ENCODE results near the gene ATOH8. TPM values are rescaled to one million over a fixed set of nuclear protein-coding genes. Genes with fewer than 3 reads are reported as not detected.

Gene ATOH8
- polyA plus RNA-seq, 2 of the 4 experiments (the other 2 are of a cell fraction), result 1.8 to 20.0 TPM

- TF ChIP-seq HEYL (CRISPR knock-in tag; IDR thresholded peaks at IDR 0.05), result no peak
- TF ChIP-seq CHD4 (IDR thresholded peaks at IDR 0.05; ENCODE audit: borderline replicate concordance), result no peak
- no peak for TF ChIP-seq EHMT2 (IDR thresholded peaks at IDR 0.05; ENCODE audit: low read depth)
- TF ChIP-seq E2F6 (IDR thresholded peaks at IDR 0.05; ENCODE audit: borderline replicate concordance, low read depth), result peak; percentile 58; the same call in 1 of the 2 replicates
- no peak for TF ChIP-seq FOSB (CRISPR knock-in tag; IDR thresholded peaks at IDR 0.05)
- TF ChIP-seq TFCP2L1 (CRISPR knock-in tag; IDR thresholded peaks at IDR 0.05), result no peak
- TF ChIP-seq RAD21 (conservative IDR thresholded peaks at IDR 0.05 in 1 of 2, IDR thresholded peaks at IDR 0.05 in 1 of 2), result peak; percentile 51 to 63
- TF ChIP-seq, protein P1, sequence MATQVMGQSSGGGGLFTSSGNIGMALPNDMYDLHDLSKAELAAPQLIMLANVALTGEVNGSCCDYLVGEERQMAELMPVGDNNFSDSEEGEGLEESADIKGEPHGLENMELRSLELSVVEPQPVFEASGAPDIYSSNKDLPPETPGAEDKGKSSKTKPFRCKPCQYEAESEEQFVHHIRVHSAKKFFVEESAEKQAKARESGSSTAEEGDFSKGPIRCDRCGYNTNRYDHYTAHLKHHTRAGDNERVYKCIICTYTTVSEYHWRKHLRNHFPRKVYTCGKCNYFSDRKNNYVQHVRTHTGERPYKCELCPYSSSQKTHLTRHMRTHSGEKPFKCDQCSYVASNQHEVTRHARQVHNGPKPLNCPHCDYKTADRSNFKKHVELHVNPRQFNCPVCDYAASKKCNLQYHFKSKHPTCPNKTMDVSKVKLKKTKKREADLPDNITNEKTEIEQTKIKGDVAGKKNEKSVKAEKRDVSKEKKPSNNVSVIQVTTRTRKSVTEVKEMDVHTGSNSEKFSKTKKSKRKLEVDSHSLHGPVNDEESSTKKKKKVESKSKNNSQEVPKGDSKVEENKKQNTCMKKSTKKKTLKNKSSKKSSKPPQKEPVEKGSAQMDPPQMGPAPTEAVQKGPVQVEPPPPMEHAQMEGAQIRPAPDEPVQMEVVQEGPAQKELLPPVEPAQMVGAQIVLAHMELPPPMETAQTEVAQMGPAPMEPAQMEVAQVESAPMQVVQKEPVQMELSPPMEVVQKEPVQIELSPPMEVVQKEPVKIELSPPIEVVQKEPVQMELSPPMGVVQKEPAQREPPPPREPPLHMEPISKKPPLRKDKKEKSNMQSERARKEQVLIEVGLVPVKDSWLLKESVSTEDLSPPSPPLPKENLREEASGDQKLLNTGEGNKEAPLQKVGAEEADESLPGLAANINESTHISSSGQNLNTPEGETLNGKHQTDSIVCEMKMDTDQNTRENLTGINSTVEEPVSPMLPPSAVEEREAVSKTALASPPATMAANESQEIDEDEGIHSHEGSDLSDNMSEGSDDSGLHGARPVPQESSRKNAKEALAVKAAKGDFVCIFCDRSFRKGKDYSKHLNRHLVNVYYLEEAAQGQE (IDR thresholded peaks at IDR 0.05), result no peak
- no peak for TF ChIP-seq RFX5 (IDR thresholded peaks at IDR 0.05)
- TF ChIP-seq POLR2A (IDR thresholded peaks at IDR 0.05; ENCODE audit: low read length), result no peak
- peak; percentile 100 for TF ChIP-seq ATOH8 (CRISPR knock-in tag; IDR thresholded peaks at IDR 0.05; ENCODE audit: low read depth)
- peak; percentile 35; the same call in 1 of the 2 replicates for TF ChIP-seq JUNB (IDR thresholded peaks at IDR 0.05)
- peak in 1 of 2 experiments; percentile 83; a peak in 2 of 5 replicates for TF ChIP-seq EP300 (IDR thresholded peaks at IDR 0.05)
- peak; percentile 68 for TF ChIP-seq SMC3 (IDR thresholded peaks at IDR 0.05)
- TF ChIP-seq RNF2 (IDR thresholded peaks at IDR 0.05; ENCODE audit: borderline replicate concordance, low read depth), result 0 out of 2 replicates have a peak, but pooled peaks have one; percentile 29
- TF ChIP-seq BCL3 (IDR thresholded peaks at IDR 0.05), result no peak
- TF ChIP-seq HOXB5 (CRISPR knock-in tag; IDR thresholded peaks at IDR 0.05), result 0 out of 2 replicates have a peak, but pooled peaks have one; percentile 62
- no peak for TF ChIP-seq KDM5A (IDR thresholded peaks at IDR 0.05)
- TF ChIP-seq CHD2 (IDR thresholded peaks at IDR 0.05; ENCODE audit: low read length, partially characterized antibody), result no peak
- no peak for TF ChIP-seq NR3C1 (IDR thresholded peaks at IDR 0.05)
- no peak for TF ChIP-seq ZC3H11A (IDR thresholded peaks at IDR 0.05)
- TF ChIP-seq PHF8 (IDR thresholded peaks at IDR 0.05; ENCODE audit: borderline replicate concordance, low read depth), result no peak
- no peak for TF ChIP-seq RCOR1 (IDR thresholded peaks at IDR 0.05; ENCODE audit: low read depth, low read length)
- TF ChIP-seq POLR2AphosphoS2 (conservative IDR thresholded peaks at IDR 0.05; ENCODE audit: low read length), result no peak
- no peak for TF ChIP-seq NFE2L2 (conservative IDR thresholded peaks at IDR 0.05; ENCODE audit: low read length)
These were observed 18.4 kb downstream of the ATOH8 start (continued) for GRCh38 chr2:85772019-85772745.

Data from A549 (cell line).